LHCN-M2 (cell line): ENCODE measurements around the gene KY. TPM values are rescaled to one million over a fixed set of nuclear protein-coding genes. Genes with fewer than 3 reads are reported as not detected.
A peak's percentile ranks its signal among the peaks of the same experiment; 100 is the strongest.

Experiments used
- DNase-seq: peaks from one replicate; pipeline ENCODE4 v3.0.0-alpha.2; 2012; ENCODE audit warnings: low read depth
- polyA plus RNA-seq: library from polyadenylated mRNA; unstranded; fragments of >200 nt; gene quantifications from one replicate; pipeline ENCODE4 v1.2.1, GENCODE V29; 2012; ENCODE audit warnings: missing spikeins
- total RNA-seq: library from RNA; depleted of rRNA; stranded (reverse); fragments of >200 nt; gene quantifications from 2 replicates; pipeline ENCODE4 v1.2.3, GENCODE V29; 2014; rRNA removed

KY gene, protein sequence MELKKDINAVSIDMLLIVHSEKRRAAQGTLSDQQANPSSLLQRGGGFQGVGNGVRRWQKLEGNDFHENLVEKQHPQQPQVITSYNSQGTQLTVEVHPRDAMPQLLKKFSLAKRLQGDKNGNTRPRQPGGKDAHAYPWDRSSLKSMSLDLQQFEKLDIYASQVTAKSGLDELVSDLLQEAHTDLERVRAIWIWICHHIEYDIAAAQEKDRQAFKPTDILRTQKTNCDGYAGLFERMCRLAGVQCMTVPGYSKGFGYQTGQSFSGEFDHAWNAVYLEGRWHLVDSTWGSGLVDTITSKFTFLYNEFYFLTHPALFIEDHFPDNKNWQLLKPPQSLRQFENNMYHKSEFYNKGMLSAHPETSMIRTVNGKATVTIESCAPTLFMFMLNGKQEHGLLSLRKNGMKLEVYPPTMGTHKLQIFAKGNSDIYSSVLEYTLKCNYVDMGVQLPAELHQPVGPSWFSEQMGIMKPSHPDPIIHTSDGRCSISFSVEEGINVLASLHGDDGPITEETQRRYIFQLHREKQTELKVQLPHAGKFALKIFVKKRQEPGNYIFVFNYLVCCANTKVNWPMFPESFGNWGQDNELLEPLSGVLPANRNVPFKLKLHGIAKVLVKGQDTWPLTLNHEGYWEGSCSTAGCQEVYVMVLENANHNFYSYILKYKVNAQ
- total RNA-seq, result not detected in 2 replicates
- not detected for polyA plus RNA-seq

DNA sequence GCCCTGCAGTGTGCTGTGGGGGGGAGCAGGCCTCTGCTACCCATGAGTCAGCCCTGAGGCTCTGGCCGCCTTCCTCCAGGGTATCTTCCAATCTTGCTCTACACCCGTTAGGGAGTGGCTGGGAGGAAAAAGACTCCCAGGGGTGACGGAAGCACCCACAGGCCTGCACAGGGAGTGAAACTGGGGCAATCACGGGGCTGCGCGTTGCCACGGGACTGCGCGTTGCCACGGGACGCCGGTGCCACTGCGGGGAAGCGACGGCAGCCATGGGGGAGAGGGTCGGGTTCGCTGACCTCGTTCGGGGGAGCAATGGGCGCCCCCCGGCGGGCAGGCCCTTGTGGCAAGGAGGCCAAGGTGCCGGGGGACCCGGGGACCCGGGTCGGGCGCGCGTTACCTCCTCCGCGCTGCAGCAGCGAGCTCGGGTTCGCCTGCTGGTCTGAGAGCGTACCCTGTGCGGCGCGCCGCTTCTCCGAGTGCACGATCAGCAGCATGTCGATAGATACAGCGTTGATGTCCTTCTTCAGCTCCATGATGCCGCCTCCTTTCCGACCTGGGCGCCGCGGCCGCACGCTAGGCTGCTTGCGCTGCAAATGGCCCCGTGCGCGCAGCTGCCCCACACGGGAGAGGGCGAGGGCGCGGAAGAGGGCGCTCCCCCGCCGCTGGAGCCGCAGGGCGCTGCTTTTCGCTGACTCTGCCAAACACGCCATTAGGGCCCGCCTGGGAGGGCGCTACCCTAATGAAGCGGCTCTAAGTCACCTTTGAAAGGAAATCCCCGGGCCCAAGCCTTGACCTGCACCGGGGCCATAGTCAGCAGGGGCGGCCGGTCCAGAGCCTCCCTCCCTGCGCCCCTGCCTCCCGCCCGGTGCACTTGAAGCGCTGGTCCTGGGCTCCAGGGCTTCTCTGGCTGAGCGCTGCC, at the start of gene KY:
TSS of gene KY (minus strand) at position 592 of the 916 bp plus-strand sequence. CDS start at position 530, 62 bp downstream.
- no peak for DNase-seq

DNA sequence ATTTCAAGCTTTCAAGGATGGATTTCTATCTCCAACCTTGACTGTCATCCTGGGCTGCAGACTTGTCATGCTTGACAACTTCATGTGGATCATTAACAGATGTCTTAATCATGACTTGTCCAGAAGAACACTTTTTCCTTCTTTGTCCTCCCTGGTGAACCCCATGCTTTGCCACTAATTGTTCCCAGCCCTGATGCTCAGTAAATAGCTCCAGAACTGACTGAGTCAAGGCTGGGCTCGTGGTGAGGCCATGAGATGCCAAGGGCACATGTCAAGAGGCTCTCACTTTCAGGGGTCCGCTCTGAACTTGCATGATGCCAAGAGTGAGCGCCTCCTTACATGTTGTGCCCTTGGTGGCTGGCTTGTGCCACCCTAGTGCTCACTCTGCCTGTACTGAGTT, 48.9 kb upstream of the KY start:
- DNase-seq, result no peak

DNA sequence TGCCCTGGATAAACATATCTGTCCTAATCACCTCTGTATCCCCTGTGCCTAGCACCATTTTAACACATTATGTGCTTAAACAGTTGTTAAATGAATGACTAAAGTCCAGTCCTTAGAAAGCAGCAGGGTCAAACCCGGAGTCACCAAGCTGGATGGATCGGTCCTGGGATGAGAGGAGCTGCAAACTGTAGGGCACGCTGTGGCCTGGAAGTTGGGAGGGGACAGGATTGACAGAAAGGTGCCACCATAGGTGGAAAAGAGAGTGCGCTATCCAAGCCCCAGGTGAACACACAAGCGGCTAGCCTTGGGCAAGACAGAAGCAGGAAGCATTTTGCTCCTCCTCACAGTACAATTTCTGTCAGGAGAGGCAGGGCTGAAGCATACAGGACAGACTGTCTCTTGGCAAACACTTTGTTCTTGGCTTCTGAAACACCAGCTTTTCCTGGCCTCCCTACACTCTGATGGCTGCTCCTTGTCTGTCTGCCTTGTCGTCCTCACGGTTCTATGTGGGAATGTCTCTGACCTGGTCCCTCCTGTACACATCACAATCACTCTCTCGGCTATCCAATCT, 48.4 kb upstream of the KY start:
- no peak for DNase-seq

DNA sequence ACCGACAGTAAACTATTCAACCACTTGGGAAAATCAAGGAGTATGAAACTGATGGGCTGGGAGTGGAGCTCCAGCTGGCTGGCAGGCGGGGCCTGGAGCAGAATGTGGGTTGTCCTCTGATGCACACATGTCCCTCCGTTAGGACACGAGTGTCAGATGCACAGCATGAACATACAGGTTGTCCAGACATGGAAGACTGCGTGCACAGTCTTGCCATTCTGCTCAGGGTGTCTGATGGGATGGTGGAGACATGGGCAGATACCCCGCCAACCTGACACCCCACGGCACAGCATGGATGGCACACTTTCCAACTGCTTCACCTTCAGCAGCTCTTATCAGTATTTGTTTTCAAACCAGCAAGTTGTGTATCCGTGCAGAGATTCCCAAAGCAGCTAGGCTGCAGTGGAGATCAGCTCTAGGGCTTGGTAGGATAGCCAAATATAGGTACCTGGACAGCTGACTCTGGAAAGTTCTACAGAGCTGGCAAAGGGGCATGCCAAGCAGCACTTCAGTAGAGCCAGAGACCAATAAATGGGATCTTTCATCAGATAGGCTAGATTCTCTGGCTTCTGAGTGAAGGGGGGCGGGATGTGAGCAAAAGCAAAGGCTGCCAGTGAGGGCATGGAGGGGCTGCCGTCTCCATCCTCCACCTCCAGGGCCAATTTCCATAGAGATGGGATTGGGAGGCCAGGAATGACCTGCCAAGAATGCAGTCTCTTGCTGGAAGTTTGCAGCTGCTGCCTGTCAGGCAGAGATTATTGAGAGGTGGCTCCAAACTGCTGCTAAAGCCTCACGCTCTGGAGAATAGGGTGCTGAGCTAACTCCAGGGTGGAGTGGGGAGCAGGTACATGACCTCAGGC, 47.2 kb upstream of the KY start:
- no peak for DNase-seq

DNA sequence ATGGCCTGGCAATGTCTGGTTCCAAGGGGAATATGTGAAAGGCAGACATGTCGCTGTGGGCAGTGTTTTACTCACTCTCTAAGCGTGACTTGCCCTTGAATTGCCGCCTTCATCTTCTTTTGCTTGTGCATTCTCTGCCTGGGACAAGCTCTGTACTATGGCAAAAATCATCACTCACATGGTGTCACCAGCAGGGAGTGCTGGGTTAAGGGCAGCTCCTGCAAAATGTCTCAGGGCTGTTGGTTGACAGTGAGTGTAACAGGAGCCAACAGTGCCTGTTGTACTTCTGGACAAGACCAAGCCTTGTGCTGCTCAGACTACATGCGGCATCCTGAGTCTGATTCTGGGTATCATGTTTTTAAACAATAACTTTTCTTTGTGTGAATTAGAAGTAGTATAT, 45.3 kb upstream of the KY start:
- DNase-seq, result no peak

DNA sequence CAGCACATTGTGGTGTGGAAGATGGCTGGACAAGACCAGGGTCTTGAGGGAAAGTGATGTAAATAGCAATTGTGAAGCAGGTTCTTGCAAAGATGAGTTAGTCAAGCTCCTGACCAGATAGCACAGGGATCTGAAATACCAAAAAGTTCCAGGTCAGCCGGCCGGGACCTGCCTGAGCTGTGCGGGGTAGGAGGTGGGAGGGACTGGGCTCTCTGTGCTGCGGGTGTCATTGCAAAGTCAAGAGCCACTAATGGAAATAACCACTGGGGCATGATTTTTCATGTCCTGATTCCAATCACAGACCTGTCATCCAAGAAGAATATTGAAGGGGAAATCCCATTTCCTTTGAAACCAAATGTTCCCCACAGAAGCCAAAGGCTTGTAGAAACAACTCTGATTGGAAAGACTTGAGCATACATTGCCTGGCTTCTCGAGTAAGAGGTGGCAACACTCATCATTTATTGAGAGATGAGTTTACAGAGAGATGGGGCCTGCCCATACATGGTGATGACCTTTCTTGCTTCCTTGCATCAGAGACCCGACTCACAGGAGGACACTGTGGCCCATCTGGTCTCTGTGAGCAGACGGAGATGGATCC, 44.2 kb upstream of the KY start:
- no peak for DNase-seq

DNA sequence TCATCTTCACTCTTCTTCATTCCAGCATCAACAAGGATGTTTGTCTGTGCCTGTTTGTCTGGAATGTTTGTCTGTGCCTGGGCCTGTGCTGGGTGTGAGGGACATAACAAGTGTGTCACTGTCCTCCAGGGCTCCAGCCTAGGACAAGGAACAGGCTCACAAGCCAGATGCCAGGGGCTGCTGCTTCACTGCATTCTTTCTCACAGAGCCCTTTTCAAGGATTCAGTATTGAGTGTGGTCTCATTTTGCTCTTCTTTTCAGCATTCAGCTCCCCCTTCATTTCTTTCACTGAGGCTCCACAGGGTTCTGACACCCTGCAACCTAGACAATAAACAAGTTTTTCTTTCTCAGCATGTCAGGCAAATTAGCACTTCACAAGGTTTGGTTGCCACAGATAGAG, 43.6 kb upstream of the KY start:
- no peak for DNase-seq

DNA sequence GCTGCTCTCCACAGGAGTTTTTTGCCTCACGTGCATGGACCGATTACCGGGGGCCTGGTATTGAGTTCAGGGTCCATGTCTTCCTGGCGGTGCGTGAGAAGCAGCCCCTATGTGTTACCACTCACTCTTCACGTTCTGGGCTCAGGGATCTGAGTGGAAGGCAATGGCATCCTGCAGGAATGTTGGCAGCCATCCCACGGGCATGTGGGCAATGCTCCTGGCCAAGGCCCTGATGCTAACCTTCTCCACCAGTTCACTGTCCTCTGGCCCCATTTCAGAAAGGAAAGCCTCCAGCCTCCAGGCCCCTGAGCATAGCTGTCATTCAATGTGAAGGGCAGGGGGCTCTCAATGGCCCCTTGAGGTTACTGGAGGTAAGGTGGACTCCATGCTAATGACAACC, 43.0 kb upstream of the KY start:
- DNase-seq, result no peak

DNA sequence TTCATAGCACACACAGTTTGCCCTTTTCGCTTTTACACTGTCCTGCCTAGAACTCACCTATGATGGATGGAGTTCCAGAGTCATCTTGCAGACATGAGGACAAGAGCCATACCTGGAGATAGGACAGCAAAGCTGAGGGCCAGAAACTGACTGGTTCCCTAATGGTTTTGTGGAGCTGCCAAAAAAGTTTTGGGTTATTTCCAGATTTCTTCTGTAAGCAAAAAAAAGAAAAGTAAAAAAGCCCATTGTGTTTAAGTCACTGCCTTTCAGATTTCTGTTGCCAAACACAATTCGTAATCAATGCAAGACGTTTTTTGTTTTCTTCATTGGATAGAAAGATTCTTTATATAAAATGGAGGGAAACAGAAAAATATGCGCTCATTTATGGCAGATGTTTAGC, 42.4 kb upstream of the KY start:
- DNase-seq, result no peak

DNA sequence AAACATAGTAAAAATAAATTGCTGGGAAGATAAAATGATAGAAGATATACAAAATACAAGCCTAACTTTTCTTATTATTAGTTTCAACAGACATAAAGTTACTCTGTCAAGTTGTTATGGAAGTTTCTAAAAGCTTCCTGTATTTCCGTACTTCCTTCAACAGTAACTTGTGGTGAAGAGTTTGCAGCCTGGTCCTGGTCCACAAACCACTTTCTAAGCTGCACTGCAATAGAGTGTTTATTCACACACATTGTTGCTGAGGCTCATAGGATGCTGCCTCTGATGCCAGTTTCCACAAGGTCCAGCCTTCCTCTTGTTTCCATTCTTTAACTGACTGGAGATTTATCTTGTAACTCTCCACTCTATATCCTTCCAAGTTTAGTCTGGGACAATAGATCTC, 39.4 kb upstream of the KY start:
- DNase-seq, result no peak

DNA sequence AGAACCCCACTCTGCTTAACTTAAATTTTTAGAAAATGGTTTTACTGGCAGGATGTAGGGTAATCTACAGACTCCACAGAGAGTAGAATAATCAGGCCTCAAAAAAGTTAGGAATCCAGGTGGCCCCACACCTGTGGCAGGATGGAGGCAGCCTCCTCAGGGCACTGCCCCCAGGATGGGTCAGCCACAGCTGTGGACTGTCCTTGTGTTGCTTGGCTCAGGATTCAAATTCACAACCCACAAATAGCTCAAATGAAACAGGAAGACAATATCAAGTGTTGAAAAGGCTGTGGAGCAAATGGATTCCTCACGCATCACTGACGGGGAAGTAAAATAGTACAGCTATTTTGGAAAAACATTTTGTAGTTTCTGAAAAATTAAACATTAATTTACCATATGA, 36.8 kb upstream of the KY start:
- DNase-seq, result no peak

DNA sequence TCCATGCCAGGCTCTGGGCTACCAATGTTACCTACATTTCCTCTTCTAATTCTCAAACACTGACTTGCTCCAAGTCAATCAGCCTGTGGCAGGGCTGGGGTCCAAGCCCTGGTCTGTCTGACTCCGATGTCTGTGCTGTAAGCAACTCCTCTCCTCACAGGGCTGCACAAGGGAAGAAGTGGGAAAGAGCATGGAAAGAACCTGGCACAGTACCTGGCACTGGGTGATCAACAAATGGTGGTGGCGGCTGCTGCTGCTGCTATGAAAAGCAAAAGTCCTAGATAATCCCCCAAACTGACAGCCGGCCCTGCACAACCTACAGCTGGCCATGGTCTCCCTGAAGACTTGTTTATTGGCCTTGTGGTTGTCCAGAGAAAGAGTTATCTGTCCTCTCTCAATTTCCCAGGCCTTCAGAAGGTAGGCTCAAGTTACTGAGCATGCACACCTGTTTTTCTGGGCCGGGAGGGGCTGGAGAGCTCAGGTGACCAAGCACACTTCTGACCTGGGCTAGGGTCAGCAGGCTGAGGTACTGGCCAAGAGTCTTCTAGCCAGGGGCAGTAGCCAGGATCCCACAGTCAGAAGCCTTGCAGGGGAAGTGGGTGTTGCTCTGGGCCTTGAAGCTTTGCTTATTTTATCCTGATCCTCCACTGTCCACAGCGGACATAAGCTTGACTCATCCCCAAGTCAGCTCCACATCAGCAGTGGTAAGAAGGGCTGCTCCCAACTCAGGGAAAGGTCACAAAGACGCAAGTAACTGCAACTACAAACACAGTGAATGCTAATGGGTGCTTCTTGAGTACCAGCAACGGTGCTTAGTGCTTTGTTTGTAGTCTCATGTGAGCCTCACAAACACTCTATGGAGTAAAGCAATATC, 35.3 kb upstream of the KY start:
- peak; percentile 38 for DNase-seq

DNA sequence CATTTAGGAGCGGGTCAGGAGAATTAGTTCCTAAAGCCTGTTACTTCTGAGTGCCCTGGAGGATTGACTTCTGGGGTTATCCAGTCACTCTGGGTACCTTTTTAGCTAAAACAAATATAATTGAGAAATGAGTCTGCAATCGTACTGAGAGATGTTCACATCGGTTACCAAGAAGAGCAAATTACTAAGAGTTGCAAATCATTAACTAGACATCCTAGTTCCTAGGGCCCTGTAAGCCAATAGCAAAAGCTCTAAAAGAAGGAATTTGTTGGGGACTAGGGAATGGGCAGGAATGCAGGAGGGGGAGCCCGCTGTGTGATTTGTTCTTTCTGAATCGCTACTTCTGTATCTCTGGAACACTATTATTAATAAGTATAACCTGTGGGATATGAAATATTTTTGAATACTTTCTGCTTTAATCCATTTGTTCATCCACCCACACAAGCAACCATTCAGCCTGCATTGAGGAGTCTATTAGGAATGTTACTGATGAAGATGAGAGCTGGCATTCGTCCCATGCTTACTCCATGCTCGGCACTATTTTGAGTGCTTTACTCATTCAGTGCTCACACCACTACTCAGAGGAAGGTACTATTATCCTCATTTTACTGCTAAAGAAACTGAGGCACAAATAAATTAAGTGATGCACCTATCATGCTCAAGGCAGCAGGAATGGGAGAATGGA, 31.5 kb upstream of the KY start:
- no peak for DNase-seq

DNA sequence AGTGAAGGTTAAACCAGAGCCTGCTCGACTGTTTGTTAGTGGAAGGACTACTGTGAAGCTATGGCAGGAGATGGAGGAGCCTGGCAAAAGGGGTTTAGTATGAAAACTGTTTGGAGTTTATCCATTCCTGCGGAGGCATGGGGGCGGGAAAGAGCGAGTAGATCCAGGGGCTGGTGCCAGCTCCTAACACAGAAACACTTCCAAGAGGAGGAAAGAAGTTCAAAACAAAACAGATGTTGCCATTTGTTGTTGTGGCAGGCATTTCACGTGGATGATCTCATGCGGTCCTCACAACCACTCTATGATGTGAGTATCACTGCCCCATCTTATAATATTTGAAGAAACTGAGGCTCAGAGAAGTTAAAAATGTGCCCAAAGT, 30.7 kb upstream of the KY start:
- DNase-seq, result no peak

DNA sequence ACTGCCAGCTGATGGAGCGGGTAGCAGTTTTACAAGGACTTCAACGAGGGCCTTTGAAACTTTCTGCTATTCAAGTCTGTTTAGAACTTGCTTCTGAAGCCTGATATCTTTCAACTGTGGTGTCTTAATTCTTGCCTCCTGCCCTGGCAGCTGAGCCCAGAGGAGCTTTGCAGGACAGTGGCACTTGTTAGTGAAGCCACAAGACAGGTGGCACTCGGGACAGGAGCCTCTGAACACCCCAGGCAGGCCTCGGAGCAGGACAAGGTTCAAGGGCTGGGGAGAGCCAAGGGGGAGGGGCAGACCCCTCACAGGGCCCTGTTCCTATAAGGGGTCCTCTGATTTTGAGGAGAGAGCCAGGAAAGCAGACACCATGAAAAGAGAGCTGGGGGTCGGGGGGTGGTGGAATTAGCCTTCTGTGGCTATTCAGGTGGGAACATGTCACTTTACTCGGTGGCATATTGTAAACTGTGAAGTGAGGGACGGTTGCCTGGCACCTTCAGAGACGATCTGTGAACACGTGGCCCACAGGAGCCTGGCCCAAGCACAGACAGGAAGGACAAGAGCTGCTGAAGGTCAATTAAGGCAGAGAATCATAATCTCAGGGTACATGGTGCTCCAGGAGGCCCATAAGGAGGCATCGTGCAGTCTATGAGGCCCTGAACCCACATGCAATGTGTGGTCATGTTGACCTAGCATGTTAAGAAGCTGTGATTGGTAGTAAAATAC, 30.1 kb upstream of the KY start:
- DNase-seq, result no peak

DNA sequence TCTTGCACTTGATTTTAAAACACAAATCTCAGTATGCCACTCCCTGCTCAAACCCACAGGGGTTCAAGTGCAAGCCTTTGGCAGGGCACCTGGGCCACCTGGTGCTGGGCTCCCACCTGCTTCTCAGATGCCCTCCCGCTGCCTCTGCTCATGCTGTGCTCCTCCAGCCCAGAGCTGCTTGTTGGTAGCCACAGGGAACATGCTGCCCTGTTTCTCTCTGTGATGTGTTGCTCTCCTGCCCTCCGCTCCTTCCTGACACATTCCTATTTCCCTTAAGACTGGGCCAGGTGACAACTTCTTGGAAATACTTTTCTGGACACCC, 27.1 kb upstream of the KY start:
- no peak for DNase-seq

DNA sequence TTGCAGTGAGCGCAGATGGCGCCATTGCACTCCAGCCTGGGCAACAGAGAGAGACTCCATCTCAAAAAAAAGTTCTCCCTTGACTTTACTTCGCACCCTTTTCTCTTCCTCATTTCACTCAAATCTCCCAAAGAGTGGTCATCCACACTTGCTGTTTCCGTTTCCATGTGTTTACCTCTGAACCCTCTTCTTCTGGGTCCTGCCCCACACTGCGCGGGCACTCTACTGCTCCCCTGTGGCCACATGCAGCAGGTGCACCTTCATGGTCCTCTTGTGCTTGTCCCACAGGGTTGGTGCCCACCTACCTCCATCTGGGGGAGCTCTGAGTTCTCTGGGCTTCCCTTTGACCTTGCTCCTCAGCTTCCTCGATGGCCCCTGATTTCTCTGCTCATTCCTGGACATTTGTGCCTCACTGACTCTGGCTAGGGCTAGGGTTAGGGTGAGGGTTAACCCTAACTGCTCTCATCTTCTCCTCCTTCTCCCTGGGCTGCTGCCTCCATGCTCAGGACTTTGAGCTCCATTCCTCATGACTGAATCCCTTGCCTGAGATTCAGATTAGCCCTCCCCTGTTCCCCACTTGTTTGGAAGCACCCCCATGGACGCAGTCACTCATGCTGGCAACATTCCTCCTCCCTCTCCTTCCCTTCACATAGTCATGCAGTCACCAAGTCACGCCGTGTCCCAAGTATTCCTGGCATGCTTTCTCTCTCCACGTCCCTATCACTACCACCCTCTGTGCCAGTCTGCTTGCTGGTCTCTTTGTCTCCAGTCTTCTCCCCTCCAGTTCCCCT, 26.6 kb upstream of the KY start:
- no peak for DNase-seq
